K562 treated with DMSO at 1 percent for 12 hours (cell line): ENCODE data around the gene NDUFAB1. TPM values are rescaled to one million over a fixed set of nuclear protein-coding genes. Genes with fewer than 3 reads are reported as not detected.

Experiments
- total RNA-seq: library from RNA; unstranded; fragments of 300-600 nt; gene quantifications from 2 replicates; pipeline ENCODE4 v1.2.3, GENCODE V29; 2022; ENCODE audit not compliant: insufficient read depth

NDUFAB1 gene
- total RNA-seq: 172 and 201 TPM in 2 replicates

GRCh38 chr16:23595951-23596720 is at the start of gene NDUFAB1:
NDUFAB1 (minus strand) TSS chr16:23596316; CDS start chr16:23596290, 26 bp downstream.

GRCh38 chr16:23640931-23641765 is 45.0 kb upstream of the NDUFAB1 start, which contains the start of the genes DCTN5 and PALB2:
DCTN5 (plus strand) TSS chr16:23641466; CDS start chr16:23641543, 77 bp downstream.
PALB2 (minus strand) TSS chr16:23641310; CDS start chr16:23641157, 153 bp downstream.

GRCh38 chr16:23556881-23557778 is 39.0 kb downstream of the NDUFAB1 start, which contains the start of the genes EARS2 and UBFD1:
EARS2 (minus strand) TSS chr16:23557350; CDS start chr16:23557343, 7 bp downstream.
UBFD1 (plus strand) TSS chr16:23557727; CDS start chr16:23557743, 16 bp downstream.

Other genes with a start within 250 kb of the NDUFAB1 start
- 7.1 and 16.0 TPM in 2 replicates for gene COG7, start 143.1 kb downstream of the NDUFAB1 start, total RNA-seq
- gene GGA2, start 85.8 kb downstream of the NDUFAB1 start, total RNA-seq: 24.1 and 61.5 TPM in 2 replicates
- 2.9 and 8.6 TPM in 2 replicates for gene EARS2, start 39.0 kb downstream of the NDUFAB1 start, total RNA-seq
- gene UBFD1, start 38.6 kb downstream of the NDUFAB1 start, total RNA-seq: 29.5 and 77.3 TPM in 2 replicates
- 6.2 and 12.0 TPM in 2 replicates for gene PALB2, start 45.0 kb upstream of the NDUFAB1 start, total RNA-seq
- gene DCTN5, start 45.1 kb upstream of the NDUFAB1 start, total RNA-seq: 20.5 and 67.6 TPM in 2 replicates
- gene PLK1, start 82.6 kb upstream of the NDUFAB1 start, total RNA-seq: 93.5 and 140 TPM in 2 replicates
- 0.28 TPM in 1 of 2 replicates, not detected in the other for gene ERN2, start 116.9 kb upstream of the NDUFAB1 start, total RNA-seq
- 0.80 and 1.6 TPM in 2 replicates for gene CHP2, start 158.7 kb upstream of the NDUFAB1 start, total RNA-seq
- 44.8 and 114 TPM in 2 replicates for gene PRKCB, start 239.7 kb upstream of the NDUFAB1 start, total RNA-seq